LNCAP (cell line): ENCODE data around the gene DDX10.

ENCODE experiments used
- CTCF ChIP-seq: fragments of 450-650 bp; IDR thresholded peaks from 2 replicates; pipeline ENCODE4 v1.5.1; 2017; ENCODE audit warnings: mild to moderate bottlenecking

DDX10 gene

GRCh38 chr11:108664730-108665525 is at the start of gene DDX10:
TSS of gene DDX10 (plus strand) at chr11:108665069. CDS start at chr11:108665154, 85 bp downstream.
- TF ChIP-seq CTCF, result no peak

- no peak for TF ChIP-seq CTCF
Observed at GRCh38 chr11:108616549-108616948, 48.3 kb upstream of the DDX10 start.

GRCh38 chr11:108617055-108617454 is 47.8 kb upstream of the DDX10 start:
- no peak for TF ChIP-seq CTCF

GRCh38 chr11:108618529-108618928 is 46.3 kb upstream of the DDX10 start:
- no peak for TF ChIP-seq CTCF

GRCh38 chr11:108620958-108621772 is 43.7 kb upstream of the DDX10 start:
- TF ChIP-seq CTCF, result no peak

GRCh38 chr11:108622341-108622740 is 42.5 kb upstream of the DDX10 start:
- TF ChIP-seq CTCF, result no peak

GRCh38 chr11:108624196-108624925 is 40.5 kb upstream of the DDX10 start:
- no peak for TF ChIP-seq CTCF
